Measurements from ENCODE around the gene PANX3.
"Not testable (repeated sequence)": the region's sequence is repeated elsewhere in the genome, so short reads cannot be mapped to it uniquely, and the experiment has no call there.

Gene PANX3

GRCh38 chr11:124597626-124598025, 13.6 kb upstream of the PANX3 start:
- H3K4me3 ChIP-seq (replicated peaks; ENCODE audit: low read depth, low read length) = no peak overlapping the region
- no peak for TF ChIP-seq CTCF (IDR thresholded peaks at IDR 0.05; ENCODE audit: low read depth, low read length, missing control alignments)
- no peak for DNase-seq (ENCODE audit: extremely low read depth, low read depth)

GRCh38 chr11:124600621-124601320, 10.5 kb upstream of the PANX3 start:
- TF ChIP-seq CTCF (IDR thresholded peaks at IDR 0.05; ENCODE audit: low read depth, low read length, missing control alignments) = no peak
- no peak for DNase-seq (ENCODE audit: extremely low read depth, low read depth)
- no peak overlapping the region for H3K4me3 ChIP-seq (replicated peaks; ENCODE audit: low read depth, low read length)

- no peak for DNase-seq (ENCODE audit: extremely low read depth, low read depth)
- no peak overlapping the region for H3K4me3 ChIP-seq (replicated peaks; ENCODE audit: low read depth, low read length)
- TF ChIP-seq CTCF (IDR thresholded peaks at IDR 0.05; ENCODE audit: low read depth, low read length, missing control alignments) = no peak
These were observed 9.0 kb upstream of the PANX3 start for GRCh38 chr11:124602193-124602592.

- not testable (repeated sequence) for H3K4me3 ChIP-seq (replicated peaks; ENCODE audit: low read depth, low read length); DNase-seq (ENCODE audit: extremely low read depth, low read depth)
These were observed 8.5 kb upstream of the PANX3 start for GRCh38 chr11:124602723-124603122.

- TF ChIP-seq CTCF (IDR thresholded peaks at IDR 0.05; ENCODE audit: low read depth, low read length, missing control alignments) = no peak
- H3K4me3 ChIP-seq (replicated peaks; ENCODE audit: low read depth, low read length) = no peak overlapping the region
- no peak for DNase-seq (ENCODE audit: extremely low read depth, low read depth)
These were observed 5.5 kb upstream of the PANX3 start for GRCh38 chr11:124605719-124606118.

- TF ChIP-seq CTCF (IDR thresholded peaks at IDR 0.05; ENCODE audit: low read depth, low read length, missing control alignments) = no peak
- no peak overlapping the region for H3K4me3 ChIP-seq (replicated peaks; ENCODE audit: low read depth, low read length)
- DNase-seq (ENCODE audit: extremely low read depth, low read depth) = no peak
These were observed 3.1 kb upstream of the PANX3 start for GRCh38 chr11:124608147-124608546.

- DNase-seq (ENCODE audit: extremely low read depth, low read depth) = no peak
- no peak for TF ChIP-seq CTCF (IDR thresholded peaks at IDR 0.05; ENCODE audit: low read depth, low read length, missing control alignments)
- no peak overlapping the region for H3K4me3 ChIP-seq (replicated peaks; ENCODE audit: low read depth, low read length)
These were observed 933 bp upstream of the PANX3 start for GRCh38 chr11:124610295-124610694.
